Activated T-cell treated with anti-CD3 and anti-CD28 coated beads, Interleukin-2, amount 50 U/mL, for 48 hours (primary cell): Measurements from ENCODE around the gene DOCK3.
"Not testable (repeated sequence)": the region's sequence is repeated elsewhere in the genome, so short reads cannot be mapped to it uniquely, and the experiment has no call there.

Source experiments
- DNase-seq, 2 experiments: peaks; one replicate each; pipeline ENCODE4 v3.0.0-alpha.2; 2020

Gene DOCK3

DNA sequence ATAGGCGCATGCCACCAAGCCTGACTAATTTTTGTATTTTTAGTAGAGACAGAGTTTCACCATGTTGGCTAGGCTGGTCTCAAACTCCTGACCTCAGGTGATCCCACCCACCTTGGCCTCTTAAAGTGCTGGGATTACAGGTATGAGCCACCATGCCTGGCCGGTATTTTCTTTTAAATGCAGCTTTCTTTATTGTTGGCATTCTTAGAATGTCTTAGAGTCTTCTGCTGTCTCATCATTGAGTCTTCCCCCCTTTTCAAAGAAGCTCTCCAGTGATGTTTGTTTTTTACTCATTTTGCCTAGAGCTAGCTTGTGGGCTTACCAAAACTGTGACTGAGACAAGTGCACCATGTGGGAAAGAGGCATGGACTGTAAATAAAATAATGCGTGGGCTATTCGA lies 13.9 kb downstream of the DOCK3 start:
- DNase-seq = not testable (repeated sequence)

- no peak for DNase-seq
Observed at GRCh38 chr3:50689558-50689957, 14.8 kb downstream of the DOCK3 start.

DNA sequence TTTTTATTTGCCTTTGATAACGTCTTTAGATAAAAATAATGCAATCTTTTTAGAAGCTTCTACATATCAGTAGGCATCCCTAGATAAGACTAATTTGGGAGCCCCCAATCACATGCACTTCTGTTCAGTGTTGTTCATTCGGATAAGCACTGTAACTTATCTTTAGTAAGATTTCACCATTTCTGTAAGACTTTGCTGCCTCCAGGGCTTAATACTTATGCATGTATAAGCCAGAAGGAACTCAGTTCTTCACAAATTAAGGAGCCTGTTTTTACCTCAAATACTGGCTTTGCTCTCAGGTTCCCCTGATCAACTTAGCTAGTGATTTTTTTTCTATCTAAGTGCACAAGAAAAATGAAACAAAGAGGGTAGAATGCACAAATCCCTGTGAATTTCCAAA lies 20.3 kb downstream of the DOCK3 start:
- DNase-seq = no peak

DNA sequence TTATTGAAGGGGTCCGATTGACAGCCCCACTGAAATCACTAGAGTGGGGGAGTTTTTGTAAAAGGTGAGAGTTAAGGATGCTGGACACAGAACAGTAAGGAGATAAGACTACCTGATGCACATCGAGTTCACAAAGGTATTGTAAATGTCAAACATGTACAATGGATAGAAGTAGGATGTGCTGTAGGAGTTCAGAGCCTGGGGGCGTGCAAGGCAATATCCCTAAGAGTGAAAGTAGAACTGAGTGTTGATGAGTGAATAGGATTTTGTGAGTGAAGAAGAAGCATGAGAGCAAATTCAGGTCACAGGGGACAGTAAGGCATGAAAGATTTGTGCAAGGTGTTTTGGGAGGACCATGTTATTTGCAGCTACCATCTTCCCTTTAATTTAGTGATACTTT lies 21.5 kb downstream of the DOCK3 start:
- no peak for DNase-seq

GRCh38 chr3:50698269-50698668 lies 23.5 kb downstream of the DOCK3 start:
- no peak for DNase-seq

GRCh38 chr3:50708620-50709019 lies 33.9 kb downstream of the DOCK3 start:
- DNase-seq = no peak

- DNase-seq = no peak
Observed at GRCh38 chr3:50714946-50715345, 40.2 kb downstream of the DOCK3 start.

DNA sequence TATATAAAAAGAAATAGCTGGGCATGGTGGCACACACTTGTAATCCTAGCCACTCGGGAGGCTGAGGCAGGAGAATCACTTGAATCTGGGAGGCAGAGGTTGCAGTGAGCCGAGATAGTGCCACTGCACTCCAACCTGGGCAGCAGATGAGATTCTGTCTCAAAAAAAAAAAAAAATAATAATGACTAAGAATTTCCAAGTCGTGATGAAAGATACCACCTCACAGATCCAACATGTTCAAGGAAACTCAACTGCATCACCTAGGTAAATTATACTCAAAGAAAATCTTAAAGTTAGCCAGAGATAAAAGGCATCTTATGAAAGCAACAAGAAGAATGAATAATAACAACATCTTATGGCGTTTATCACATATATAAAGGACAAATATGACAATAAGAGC lies 50.1 kb downstream of the DOCK3 start:
- no peak for DNase-seq

DNA sequence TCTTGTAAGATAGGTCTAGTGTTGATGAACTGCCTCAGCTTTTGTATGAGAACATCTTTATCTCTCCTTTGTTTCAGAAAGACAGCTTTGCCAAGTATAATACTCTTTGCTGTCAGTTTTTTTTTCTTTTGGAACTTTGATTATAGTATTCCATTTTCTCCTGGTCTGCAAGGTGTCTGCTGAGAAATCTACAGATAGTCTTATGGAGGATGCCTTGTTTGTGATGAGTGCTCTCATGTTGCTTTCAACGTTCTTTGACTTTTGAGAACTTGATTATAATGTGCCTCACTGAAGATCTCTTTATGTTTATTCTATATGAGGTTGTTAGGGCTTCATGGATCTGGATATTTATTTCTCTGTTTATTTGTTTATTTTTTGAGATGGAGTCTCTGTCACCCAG lies 60.3 kb downstream of the DOCK3 start:
- no peak for DNase-seq

DNA sequence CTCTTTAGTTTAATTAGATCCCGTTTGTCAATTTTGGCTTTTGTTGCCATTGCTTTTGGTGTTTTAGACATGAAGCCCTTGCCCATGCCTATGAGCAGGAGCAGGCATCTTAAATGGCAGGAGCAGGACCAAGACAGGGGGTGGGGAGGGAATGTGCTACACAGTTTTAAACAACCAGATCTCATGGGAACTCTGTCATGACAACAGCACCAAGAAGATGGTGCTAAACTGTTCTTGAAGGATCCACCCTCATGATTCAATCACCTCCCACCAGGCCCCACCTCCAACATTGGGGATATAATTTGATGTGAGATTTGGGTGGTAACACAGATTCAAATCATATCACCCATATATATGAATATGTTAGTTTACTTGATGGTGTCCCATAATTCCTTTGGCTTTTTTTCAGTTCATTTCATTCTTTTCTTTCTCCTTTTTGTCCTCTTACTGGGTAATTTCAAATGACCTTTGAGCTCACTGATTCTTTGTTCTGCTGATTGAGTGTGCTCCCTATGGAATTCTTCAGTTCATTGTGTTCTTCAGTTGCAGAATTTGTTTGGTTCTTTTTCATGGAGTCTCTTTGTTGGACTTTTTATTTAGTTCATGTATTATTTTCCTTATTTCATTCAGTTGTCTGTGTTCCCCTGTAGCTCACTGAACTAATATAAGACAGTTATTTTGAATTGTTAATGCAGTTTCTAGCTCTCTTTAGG lies 62.6 kb downstream of the DOCK3 start:
- no peak for DNase-seq

GRCh38 chr3:50737906-50738598 lies 63.3 kb downstream of the DOCK3 start:
- DNase-seq = no peak

DNA sequence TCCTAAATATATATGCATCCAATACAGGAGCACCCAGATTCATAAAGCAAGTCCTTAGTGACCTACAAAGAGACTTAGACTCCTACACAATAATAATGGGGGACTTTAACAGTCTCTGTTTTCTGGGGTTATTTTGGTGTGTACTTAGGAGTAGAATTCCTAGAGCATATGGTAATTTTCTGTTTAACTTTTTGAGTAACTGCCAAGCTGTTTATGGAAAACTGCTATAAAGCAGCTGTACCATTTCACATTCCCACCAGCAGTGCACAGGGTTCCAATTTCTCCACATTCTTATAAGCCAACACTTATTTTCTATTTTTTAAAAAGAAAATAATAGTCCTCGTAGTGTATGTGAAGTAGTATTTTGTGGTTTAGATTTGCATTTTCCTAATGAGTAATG lies 68.9 kb downstream of the DOCK3 start:
- DNase-seq = no peak

- no peak for DNase-seq
Observed at GRCh38 chr3:50749822-50750221, 75.1 kb downstream of the DOCK3 start.

DNA sequence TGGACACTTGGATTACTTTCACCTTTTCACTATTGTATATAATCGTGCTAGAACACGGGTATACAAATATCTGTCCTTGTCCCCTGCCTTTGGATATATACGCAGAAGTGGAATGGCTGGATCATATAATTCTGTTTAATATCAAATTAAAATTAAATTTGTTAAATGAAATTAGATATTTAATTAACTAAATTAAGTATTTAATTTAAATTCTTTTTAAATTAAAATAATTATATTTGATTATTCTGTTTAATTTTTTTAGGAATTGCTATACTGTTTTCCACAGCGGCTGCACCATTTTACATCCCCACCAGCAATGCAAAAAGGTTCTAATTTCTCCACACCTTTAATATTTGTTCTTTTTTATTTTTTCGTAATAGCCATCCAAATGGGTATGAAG lies 84.3 kb downstream of the DOCK3 start:
- no peak for DNase-seq

- DNase-seq = no peak
Observed at GRCh38 chr3:50777680-50778079, 103.0 kb downstream of the DOCK3 start.

- DNase-seq = not testable (repeated sequence)
Observed at GRCh38 chr3:50781766-50782165, 107.0 kb downstream of the DOCK3 start.

DNA sequence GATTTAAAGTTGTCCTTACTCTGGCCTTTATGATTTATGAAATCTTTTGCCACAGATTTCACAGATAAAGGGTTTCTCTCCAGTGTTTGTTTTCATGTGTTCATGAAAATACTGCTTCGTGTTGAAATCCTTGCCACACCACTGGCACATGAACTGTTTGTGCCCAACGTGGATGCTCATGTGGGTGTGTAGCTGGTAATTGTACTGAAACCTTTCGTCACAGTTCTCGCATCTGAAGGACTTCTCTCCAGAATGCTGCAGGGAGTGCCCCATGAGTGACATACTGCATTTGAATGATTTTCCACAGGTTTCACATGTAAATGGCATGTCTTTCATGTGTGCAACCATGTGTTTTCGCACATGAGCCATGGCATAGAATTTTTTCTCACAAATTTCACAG lies 111.9 kb downstream of the DOCK3 start:
- DNase-seq = no peak

DNA sequence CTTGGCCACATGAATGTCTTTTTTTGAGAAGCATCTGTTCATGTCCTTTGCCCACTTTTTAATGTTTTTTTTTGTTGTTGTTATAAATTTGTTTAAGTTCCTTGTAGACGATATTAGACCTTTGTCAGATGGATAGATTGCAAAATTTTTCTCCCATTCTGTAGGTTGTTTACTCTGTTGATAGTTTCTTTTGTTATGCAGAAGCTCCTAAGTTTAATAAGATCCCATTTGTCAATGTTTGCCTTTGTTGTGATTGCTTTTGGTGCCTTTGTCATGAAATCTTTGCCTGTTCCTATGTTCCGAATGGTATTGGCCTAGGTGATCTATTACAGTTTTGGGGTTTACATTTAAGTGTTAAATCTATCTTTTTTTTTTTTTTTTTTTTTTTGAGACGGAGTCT lies 116.2 kb downstream of the DOCK3 start:
- not testable (repeated sequence) for DNase-seq

DNA sequence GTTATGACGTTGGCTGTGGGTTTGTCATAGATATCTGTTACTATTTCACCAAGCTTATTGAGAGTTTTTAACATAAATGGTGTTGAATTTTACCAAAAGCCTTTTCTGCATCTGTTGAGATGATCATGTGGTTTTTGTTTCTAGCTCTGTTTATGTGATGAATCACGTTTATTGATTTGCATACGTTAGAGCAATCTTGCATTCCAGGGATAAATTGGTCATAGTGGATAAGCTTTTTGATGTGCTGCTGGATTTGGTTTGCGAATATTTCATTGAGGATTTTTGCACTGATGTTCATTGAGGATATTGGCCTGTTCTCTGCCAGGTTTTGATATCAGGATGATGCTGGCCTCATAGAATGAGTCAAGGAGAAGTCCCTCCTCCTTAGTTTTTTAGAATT lies 117.8 kb downstream of the DOCK3 start:
- no peak for DNase-seq

DNA sequence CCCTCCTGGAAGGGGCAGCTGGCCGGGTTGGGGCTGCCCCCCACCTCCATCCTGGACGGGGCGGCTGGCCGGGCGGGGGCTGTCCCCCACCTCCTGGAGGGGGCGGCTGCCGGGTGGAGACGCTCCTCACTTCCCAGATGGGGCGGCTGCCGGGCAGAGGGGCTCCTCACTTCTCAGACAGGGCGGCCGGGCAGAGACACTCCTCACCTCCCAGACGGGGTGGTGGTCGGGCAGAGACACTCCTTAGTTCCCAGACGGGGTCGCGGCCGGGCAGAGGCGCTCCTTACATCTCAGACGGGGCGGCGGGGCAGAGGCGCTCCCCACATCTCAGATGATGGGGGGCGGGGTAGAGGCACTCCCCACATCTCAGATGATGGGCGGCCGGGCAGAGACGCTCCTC lies 129.1 kb downstream of the DOCK3 start:
- DNase-seq = not testable (repeated sequence)

DNA sequence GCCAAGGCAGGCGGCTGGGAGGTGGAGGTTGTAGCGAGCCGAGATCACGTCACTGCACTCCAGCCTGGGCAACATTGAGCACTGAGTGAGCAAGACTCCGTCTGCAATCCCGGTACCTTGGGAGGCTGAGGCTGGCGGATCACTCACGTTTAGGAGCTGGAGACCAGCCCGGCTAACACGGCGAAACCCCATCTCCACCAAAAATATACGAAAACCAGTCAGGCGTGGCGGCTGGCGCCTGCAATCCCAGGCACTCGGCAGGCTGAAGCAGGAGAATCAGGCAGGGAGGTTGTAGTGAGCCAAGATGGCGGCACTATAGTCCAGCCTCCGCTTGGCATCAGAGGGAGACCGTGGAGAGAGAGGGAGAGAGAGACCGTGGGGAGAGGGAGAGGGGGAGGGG lies 129.6 kb downstream of the DOCK3 start:
- not testable (repeated sequence) for DNase-seq

DNA sequence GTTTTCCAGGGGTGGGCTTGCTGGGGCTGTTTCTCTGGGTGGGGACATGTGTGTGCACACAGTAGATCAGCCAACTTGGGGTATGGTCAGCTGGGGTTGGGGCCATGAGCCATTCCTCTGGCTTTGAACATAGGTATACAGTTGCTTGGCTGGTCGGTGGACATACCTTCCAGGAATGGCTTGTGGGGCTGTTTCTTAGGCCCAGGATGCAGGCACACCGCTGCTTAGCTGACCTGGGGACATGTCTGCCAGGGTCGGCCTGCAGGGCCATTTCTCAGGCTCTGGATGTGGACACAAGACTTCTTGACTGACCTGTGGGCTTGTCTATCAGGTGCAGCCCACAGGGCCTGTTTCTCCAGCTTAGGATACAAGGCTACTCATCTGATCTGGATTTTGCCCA lies 130.6 kb downstream of the DOCK3 start:
- no peak for DNase-seq

- DNase-seq = no peak
Observed at GRCh38 chr3:50806031-50806430, 131.3 kb downstream of the DOCK3 start.

GRCh38 chr3:50806806-50807205 lies 132.1 kb downstream of the DOCK3 start:
- no peak for DNase-seq

DNA sequence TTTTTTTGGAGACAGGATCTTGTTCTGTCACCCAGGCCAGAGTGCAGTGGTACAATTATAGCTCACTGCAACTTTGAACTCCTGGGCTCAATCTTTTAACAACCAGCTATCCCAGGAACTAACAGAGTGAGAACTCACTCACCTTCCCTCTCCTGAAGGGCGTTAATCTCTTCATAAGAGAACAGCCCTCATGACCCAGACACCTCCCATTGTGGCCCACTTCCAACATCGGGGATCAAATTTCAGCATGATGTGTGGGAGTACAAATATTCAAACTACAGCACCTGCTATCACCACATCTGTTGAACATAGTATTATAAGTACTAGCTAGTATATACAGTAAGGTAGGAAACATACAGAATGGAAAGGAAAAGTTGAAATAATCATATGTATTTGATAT lies 132.5 kb downstream of the DOCK3 start:
- no peak for DNase-seq
